Measurements from ENCODE around the gene SLC44A5. TPM values are rescaled to one million over a fixed set of nuclear protein-coding genes. Genes with fewer than 3 reads are reported as not detected.

Gene SLC44A5
- polyA plus RNA-seq, 1 experiment = 0.19 TPM

GRCh38 chr1:75518686-75519085 is 92.2 kb downstream of the SLC44A5 start:
- CTCF ChIA-PET = no interaction called here
- Histone ChIP-seq H3K4me3 (ENCODE audit: low read depth, low read length) (no peak overlapping the region), H3K27ac (ENCODE audit: low read depth, low read length) (no peak overlapping the region), H3K9me3 (ENCODE audit: control insufficient read depth, insufficient read depth, low read length) (no peaks in the 10 kb centered on the region), H3K27me3 (ENCODE audit: control insufficient read depth, insufficient read depth, low read length) (no peaks in the 10 kb centered on the region)
- TF ChIP-seq CTCF (IDR thresholded peaks at IDR 0.05; ENCODE audit: low read depth, low read length) = no peak
- POLR2A ChIA-PET = no interaction called here
- DNase-seq (ENCODE audit: low read depth, low spot score) = no peak

- ChIA-PET POLR2A (no interaction called here), CTCF (interaction anchor here (1.2 kb wide), 1 partner anchor 118 kb away, joined by 3 read pairs; no protein-coding TSS in a partner anchor)
- no peak for TF ChIP-seq CTCF (IDR thresholded peaks at IDR 0.05; ENCODE audit: low read depth, low read length)
- Histone ChIP-seq H3K9me3 (ENCODE audit: control insufficient read depth, insufficient read depth, low read length) (peaks cover 4% of the 10 kb centered on the region; the same call in 1 of the 2 replicates), H3K4me3 (ENCODE audit: low read depth, low read length) (no peak overlapping the region), H3K27ac (ENCODE audit: low read depth, low read length) (no peak overlapping the region), H3K27me3 (ENCODE audit: control insufficient read depth, insufficient read depth, low read length) (no peaks in the 10 kb centered on the region)
- no peak for DNase-seq (ENCODE audit: low read depth, low spot score)
Measured at GRCh38 chr1:75514270-75514669, 96.6 kb downstream of the SLC44A5 start.

- no peak for DNase-seq (ENCODE audit: low read depth, low spot score)
- POLR2A ChIA-PET = no interaction called here
- H3K9me3 ChIP-seq (ENCODE audit: control insufficient read depth, insufficient read depth, low read length) = peaks cover 4% of the 10 kb centered on the region; the same call in 1 of the 2 replicates
- no peak overlapping the region for H3K4me3 ChIP-seq (ENCODE audit: low read depth, low read length)
- CTCF ChIA-PET = no interaction called here
- no peaks in the 10 kb centered on the region for H3K27me3 ChIP-seq (ENCODE audit: control insufficient read depth, insufficient read depth, low read length)
- no peak for TF ChIP-seq CTCF (IDR thresholded peaks at IDR 0.05; ENCODE audit: low read depth, low read length)
- H3K27ac ChIP-seq (ENCODE audit: low read depth, low read length) = no peak overlapping the region
Measured at GRCh38 chr1:75506976-75507375, 103.9 kb downstream of the SLC44A5 start.

DNA sequence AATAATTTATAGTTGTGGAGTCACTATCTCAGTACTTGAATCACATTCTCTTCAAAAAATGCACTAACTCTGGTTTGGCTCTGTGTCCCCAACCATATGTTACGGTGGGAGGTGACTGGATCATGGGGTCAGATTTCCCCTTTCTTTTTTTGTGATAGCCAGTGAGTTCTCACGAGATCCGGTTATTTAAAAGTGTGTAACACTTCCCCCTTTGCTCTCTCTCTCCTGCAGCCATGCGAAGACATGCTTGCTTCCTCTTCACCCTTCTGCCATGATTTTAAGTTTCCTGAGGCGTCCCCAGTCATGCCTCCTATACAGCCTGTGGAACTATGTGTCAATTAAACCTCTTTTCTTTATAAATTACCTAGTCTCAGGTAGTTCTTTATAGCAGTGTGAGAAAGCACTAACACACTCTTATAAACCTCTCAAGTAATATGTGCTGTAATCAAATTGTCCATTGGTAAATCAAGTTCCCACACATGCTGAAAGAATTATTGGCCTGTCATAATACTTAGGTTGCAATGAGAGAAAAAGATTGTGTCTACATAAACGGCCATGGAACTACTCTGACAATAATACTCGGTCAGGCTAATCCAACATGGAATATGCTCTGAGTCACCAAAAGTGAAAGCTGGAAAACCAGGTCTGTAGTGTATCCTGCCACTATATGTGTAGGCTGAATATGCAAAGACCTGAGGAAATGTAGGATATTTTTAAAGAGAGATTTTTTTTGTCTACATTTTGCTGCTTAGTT is 107.5 kb downstream of the SLC44A5 start:
- ChIA-PET CTCF (no interaction called here), POLR2A (no interaction called here)
- H3K27ac ChIP-seq (ENCODE audit: low read depth, low read length) = no peak overlapping the region
- DNase-seq (ENCODE audit: low read depth, low spot score) = no peak
- H3K27me3 ChIP-seq (ENCODE audit: control insufficient read depth, insufficient read depth, low read length) = no peaks in the 10 kb centered on the region
- H3K9me3 ChIP-seq (ENCODE audit: control insufficient read depth, insufficient read depth, low read length) = no peaks in the 10 kb centered on the region
- H3K4me3 ChIP-seq (ENCODE audit: low read depth, low read length) = no peak overlapping the region
- no peak for TF ChIP-seq CTCF (IDR thresholded peaks at IDR 0.05; ENCODE audit: low read depth, low read length)

GRCh38 chr1:75502776-75503175 is 108.1 kb downstream of the SLC44A5 start:
- Histone ChIP-seq H3K27ac (ENCODE audit: low read depth, low read length) (no peak overlapping the region), H3K4me3 (ENCODE audit: low read depth, low read length) (no peak overlapping the region), H3K27me3 (ENCODE audit: control insufficient read depth, insufficient read depth, low read length) (no peaks in the 10 kb centered on the region), H3K9me3 (ENCODE audit: control insufficient read depth, insufficient read depth, low read length) (no peaks in the 10 kb centered on the region)
- no peak for TF ChIP-seq CTCF (IDR thresholded peaks at IDR 0.05; ENCODE audit: low read depth, low read length)
- ChIA-PET POLR2A (no interaction called here), CTCF (no interaction called here)
- DNase-seq (ENCODE audit: low read depth, low spot score) = no peak

Measured in AG04450 (cell line).